Sigmoid colon (tissue), 7 donors: Measurements from ENCODE around the gene KRT80. TPM values are rescaled to one million over a fixed set of nuclear protein-coding genes. Genes with fewer than 3 reads are reported as not detected.

Experiments used
- DNase-seq: peaks from one replicate; pipeline ENCODE4 v3.0.0-alpha.2; 2019
- H3K27ac ChIP-seq, 4 donors: fragments of 200-600 bp; sonication (generic); one replicate each; pipeline ENCODE4 v1.5.1; 2016 to 2019; ENCODE audit warnings: mild to moderate bottlenecking in 1 of 4
- H3K27me3 ChIP-seq, 3 donors: fragments of 200-600 bp; sonication (generic); one replicate each; pipeline ENCODE4 v1.5.1; 2019; ENCODE audit warnings: mild to moderate bottlenecking in 1 of 3
- H3K36me3 ChIP-seq, 4 donors: fragments of 200-600 bp; sonication (generic); one replicate each; pipeline ENCODE4 v1.5.1; 2016 to 2019
- H3K4me1 ChIP-seq, 4 donors: fragments of 200-600 bp; sonication (generic); one replicate each; pipeline ENCODE4 v1.5.1; 2017 to 2019
- H3K4me3 ChIP-seq, 4 donors: fragments of 200-600 bp; sonication (generic); one replicate each; pipeline ENCODE4 v1.5.1; 2017 to 2019; ENCODE audit warnings: mild to moderate bottlenecking in 2 of 4, moderate library complexity in 1 of 4
- H3K9me3 ChIP-seq, 4 donors: fragments of 200-600 bp in 3 of 4; sonication (generic) in 3 of 4; one replicate each; pipeline versions ENCODE4 v1.5.1 to v1.6.1; 2013 to 2019
- EP300 ChIP-seq, 4 donors: sonication (generic); formaldehyde crosslinking; IDR thresholded peaks; one replicate each; pipeline ENCODE4 v1.6.1; 2017; ENCODE audit warnings: antibody characterized with exemption in 4 of 4
- POLR2A ChIP-seq, 2 donors: fragments of 450-650 bp; IDR thresholded peaks; one replicate each; pipeline ENCODE4 v1.6.1; 2016; ENCODE audit warnings: antibody characterized with exemption in 2 of 2, mild to moderate bottlenecking in 2 of 2, moderate library complexity in 2 of 2
- POLR2AphosphoS5 ChIP-seq, 4 donors: sonication (generic); formaldehyde crosslinking; IDR thresholded peaks; one replicate each; pipeline ENCODE4 v1.6.1; 2017; ENCODE audit warnings: antibody characterized with exemption in 4 of 4
- WGBS, 2 donors: extraction: QIAGEN DNeasy Blood & Tissue Kit; methylation state at CpG; one replicate each; pipeline ENCODE4 v1.1.7; 2013; 5-methylcytosine and 5-hydroxymethylcytosine counted together
- intact Hi-C: fragments of 100-400 bp; cut with DNase I; formaldehyde crosslinking; loops from one replicate; pipeline ENCODE4 v1.15.1; 2023
- polyA plus RNA-seq, 3 donors: library from polyadenylated mRNA; stranded (reverse); fragments of 200-250 nt; gene quantifications; one replicate each; pipeline ENCODE4 v1.2.3, GENCODE V29; 2013
- total RNA-seq, 4 donors: library from RNA; depleted of rRNA; stranded (reverse); fragments of >200 nt; gene quantifications; one replicate each; pipeline ENCODE4 v1.1.0, GENCODE V29; 2016
- TF ChIP-seq, protein P1 (sequence below), 4 experiments: fragments of 450-650 bp in 3 of 4; fragments of 200-600 bp in 1 of 4; IDR thresholded peaks; one replicate each; pipeline ENCODE4 v1.5.1; 2016 to 2019; ENCODE audit warnings: antibody characterized with exemption in 4 of 4, mild to moderate bottlenecking in 3 of 4, moderate library complexity in 2 of 4
- donor health status: healthy with polysubstance abuse.
- donor health status: Bipolar disorder and iron deficiency.
- donor health status: healthy.

Gene KRT80
- total and polyA plus RNA-seq, 7 donors = under 0.01 to 0.34 TPM; not detected in 5

- no peak overlapping the region for H3K4me3 ChIP-seq
- no peaks in the 10 kb centered on the region for H3K36me3 ChIP-seq
- no peaks in the 10 kb centered on the region for H3K9me3 ChIP-seq
- peak; percentile 3 for DNase-seq
- H3K27me3 ChIP-seq = peaks cover 0 to 2% (median 0%) of the 10 kb centered on the region in 3 donors
- no peak overlapping the region for H3K27ac ChIP-seq
- intact Hi-C loops = no loop called here
- 89 to 90% methylated on average over 7 of the region's 7 CpGs for WGBS, 2 donors
- TF ChIP-seq POLR2AphosphoS5 (IDR thresholded peaks at IDR 0.05) = no peak
- TF ChIP-seq, protein P1, sequence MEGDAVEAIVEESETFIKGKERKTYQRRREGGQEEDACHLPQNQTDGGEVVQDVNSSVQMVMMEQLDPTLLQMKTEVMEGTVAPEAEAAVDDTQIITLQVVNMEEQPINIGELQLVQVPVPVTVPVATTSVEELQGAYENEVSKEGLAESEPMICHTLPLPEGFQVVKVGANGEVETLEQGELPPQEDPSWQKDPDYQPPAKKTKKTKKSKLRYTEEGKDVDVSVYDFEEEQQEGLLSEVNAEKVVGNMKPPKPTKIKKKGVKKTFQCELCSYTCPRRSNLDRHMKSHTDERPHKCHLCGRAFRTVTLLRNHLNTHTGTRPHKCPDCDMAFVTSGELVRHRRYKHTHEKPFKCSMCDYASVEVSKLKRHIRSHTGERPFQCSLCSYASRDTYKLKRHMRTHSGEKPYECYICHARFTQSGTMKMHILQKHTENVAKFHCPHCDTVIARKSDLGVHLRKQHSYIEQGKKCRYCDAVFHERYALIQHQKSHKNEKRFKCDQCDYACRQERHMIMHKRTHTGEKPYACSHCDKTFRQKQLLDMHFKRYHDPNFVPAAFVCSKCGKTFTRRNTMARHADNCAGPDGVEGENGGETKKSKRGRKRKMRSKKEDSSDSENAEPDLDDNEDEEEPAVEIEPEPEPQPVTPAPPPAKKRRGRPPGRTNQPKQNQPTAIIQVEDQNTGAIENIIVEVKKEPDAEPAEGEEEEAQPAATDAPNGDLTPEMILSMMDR (IDR thresholded peaks at IDR 0.05) = no peak
- TF ChIP-seq POLR2A (IDR thresholded peaks at IDR 0.05) = no peak
- TF ChIP-seq EP300 (IDR thresholded peaks at IDR 0.05) = no peak
- peaks cover 0 to 15% (median 14%) of the 10 kb centered on the region in 4 donors for H3K4me1 ChIP-seq
Measured at GRCh38 chr12:52238916-52239646, 47.3 kb upstream of the KRT80 start.

DNA sequence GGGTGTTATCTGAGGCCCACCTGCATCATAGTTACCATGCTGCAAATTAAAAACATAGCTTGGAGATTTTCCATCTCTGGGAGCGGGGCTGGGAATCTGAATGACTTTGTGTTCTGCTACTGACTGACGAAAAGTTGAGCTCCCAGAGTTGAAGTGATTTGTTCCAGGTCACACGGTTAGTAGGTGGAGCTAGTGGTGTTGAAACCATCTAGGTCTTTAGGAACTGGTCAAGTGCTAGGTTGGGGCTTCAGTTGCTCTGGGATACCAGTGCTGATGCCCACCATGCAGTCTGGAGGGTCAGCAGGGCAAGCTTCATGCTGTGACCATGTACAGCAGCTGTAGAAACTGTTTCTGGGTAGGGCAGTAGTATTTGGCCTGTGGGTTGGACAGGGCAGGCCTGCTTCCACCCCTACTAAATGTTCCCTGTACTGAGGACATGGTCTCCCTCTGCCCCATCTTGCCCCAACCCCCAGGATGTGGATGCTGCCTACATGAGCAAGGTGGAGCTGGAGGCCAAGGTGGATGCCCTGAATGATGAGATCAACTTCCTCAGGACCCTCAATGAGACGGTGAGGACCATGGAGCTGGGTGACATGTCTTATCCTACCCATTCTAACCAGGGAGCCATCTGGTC, 46.5 kb upstream of the KRT80 start:
- WGBS, 2 donors = 90 to 93% methylated on average over 4 of the region's 4 CpGs
- no peak overlapping the region for H3K27ac ChIP-seq
- no peak overlapping the region for H3K4me3 ChIP-seq
- intact Hi-C loops = no loop called here
- peaks cover 3 to 10% (median 5%) of the 10 kb centered on the region in 3 donors for H3K27me3 ChIP-seq
- TF ChIP-seq, protein P1 (IDR thresholded peaks at IDR 0.05) = no peak
- TF ChIP-seq POLR2A (IDR thresholded peaks at IDR 0.05) (no peak), POLR2AphosphoS5 (IDR thresholded peaks at IDR 0.05) (no peak), EP300 (IDR thresholded peaks at IDR 0.05) (no peak)
- H3K9me3 ChIP-seq = no peaks in the 10 kb centered on the region
- H3K4me1 ChIP-seq = peaks cover 0 to 10% (median 9%) of the 10 kb centered on the region in 4 donors
- DNase-seq = peak; percentile 35
- H3K36me3 ChIP-seq = no peaks in the 10 kb centered on the region

- Histone ChIP-seq H3K4me1 (peaks cover 0 to 20% (median 10%) of the 10 kb centered on the region in 4 donors), H3K4me3 (no peak overlapping the region), H3K36me3 (no peaks in the 10 kb centered on the region), H3K27me3 (peaks cover 10 to 28% (median 23%) of the 10 kb centered on the region in 3 donors), H3K27ac (no peak overlapping the region), H3K9me3 (no peaks in the 10 kb centered on the region)
- intact Hi-C loops = no loop called here
- TF ChIP-seq, protein P1 (IDR thresholded peaks at IDR 0.05) = no peak
- TF ChIP-seq POLR2A (IDR thresholded peaks at IDR 0.05) (no peak), EP300 (IDR thresholded peaks at IDR 0.05) (no peak), POLR2AphosphoS5 (IDR thresholded peaks at IDR 0.05) (no peak)
- 53 to 77% methylated on average over 3 of the region's 3 CpGs for WGBS, 2 donors
- DNase-seq = peak; percentile 36
Measured at GRCh38 chr12:52236386-52237050, 44.7 kb upstream of the KRT80 start.

DNA sequence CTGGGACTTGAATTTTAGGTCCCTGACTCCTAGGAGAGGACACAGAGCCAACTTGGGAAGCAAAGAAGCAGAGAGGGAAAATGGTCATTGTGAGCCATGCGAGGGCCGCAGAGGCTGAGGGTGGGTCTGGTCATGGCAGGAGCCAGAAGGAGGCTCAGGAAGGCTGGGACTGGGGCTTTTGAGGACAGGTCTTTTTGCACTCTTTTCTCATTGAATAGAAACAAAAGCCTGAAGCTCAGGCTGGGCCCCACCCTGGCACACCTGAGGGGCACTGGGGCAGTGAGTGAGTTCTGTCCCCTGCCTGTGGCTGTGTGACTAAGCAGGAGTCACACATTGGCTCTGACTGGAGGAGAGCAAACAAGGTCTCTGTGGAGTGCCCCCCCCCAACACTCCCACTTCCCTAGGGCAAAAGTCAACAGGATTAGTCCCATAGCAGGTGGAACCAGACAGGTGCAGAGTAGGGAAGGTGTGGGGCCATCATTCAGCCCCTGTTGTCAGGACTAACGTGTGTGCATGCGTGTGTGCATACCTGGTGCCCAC, 44.1 kb upstream of the KRT80 start:
- intact Hi-C loops = no loop called here

More for the DNA sequence above, 44.1 kb upstream of the KRT80 start:
- no peaks in the 10 kb centered on the region for H3K9me3 ChIP-seq
- peaks cover 10 to 33% (median 23%) of the 10 kb centered on the region in 3 donors for H3K27me3 ChIP-seq
- H3K4me1 ChIP-seq = peaks cover 0 to 24% (median 13%) of the 10 kb centered on the region in 4 donors
- no peak overlapping the region for H3K27ac ChIP-seq
- DNase-seq = peak; percentile 30
- H3K36me3 ChIP-seq = no peaks in the 10 kb centered on the region
- no peak for TF ChIP-seq POLR2A (IDR thresholded peaks at IDR 0.05)
- no peak for TF ChIP-seq POLR2AphosphoS5 (IDR thresholded peaks at IDR 0.05)
- TF ChIP-seq, protein P1 (IDR thresholded peaks at IDR 0.05) = no peak
- TF ChIP-seq EP300 (IDR thresholded peaks at IDR 0.05) = no peak
- WGBS, 2 donors = 23 to 62% methylated on average over 4 of the region's 4 CpGs
- no peak overlapping the region for H3K4me3 ChIP-seq
